HepG2 (cell line): ENCODE results near the gene CDK14. TPM values are rescaled to one million over a fixed set of nuclear protein-coding genes. Genes with fewer than 3 reads are reported as not detected.

Experiments used
- ATAC-seq: fragments of 200-7000 bp; cut with Tn5 transposase; 3 replicates; pipeline ENCODE4 v1.9.1; 2020; ENCODE audit warnings: mild to moderate bottlenecking, moderate library complexity
- BruUV-seq: library from RNA; stranded (reverse); fragments of 400-500 nt; replicated peaks from 2 replicates; lab custom pipeline; 2021; lab: Mats Ljungman, UMichigan
- CTCF ChIA-PET: fragments of 300-600 bp; formaldehyde crosslinking; extraction: SDS; loops from one replicate; lab custom pipeline; 2021; ENCODE audit warnings: low total read pairs, inconsistent platforms, low intra/inter-chr PET ratio; lab: Yijun Ruan, JAX
- POLR2A ChIA-PET: fragments of 350-600 bp; sonication (Branson Sonifier 250); formaldehyde crosslinking; loops from one replicate; lab custom pipeline; 2020; ENCODE audit warnings: antibody characterized with exemption, inconsistent platforms; lab: Yijun Ruan, JAX
- DNase-seq: peaks from one replicate; pipeline ENCODE4 v3.0.0-alpha.2; 2015; ENCODE audit warnings: low spot score
- FAIRE-seq: peaks from 3 replicates; lab custom pipeline; 2011; peaks lifted over from hg19 to GRCh38; lab: Jason Lieb, UNC
- H2AFZ ChIP-seq: one replicate; pipeline ENCODE4 v1.6.1; 2011; ENCODE audit warnings: low read length, inconsistent platforms
- H3K27ac ChIP-seq: fragments of 300-600 bp; 3 replicates; pipeline ENCODE4 v1.8.0; 2011; ENCODE audit warnings: mixed run types, mild to moderate bottlenecking, mixed read lengths, low read length, inconsistent platforms; ENCODE audit not compliant: insufficient read depth; ENCODE audit errors: extremely low read length
- H3K27me3 ChIP-seq, 2 experiments: fragments of 200-600 bp in 1 of 2; 2 replicates in 1 of 2; 3 replicates in 1 of 2; pipeline versions ENCODE4 v1.6.0 to v1.8.0; 2011; ENCODE audit warnings: low read length in 2 of 2, mild to moderate bottlenecking in 2 of 2, moderate library complexity in 2 of 2, inconsistent platforms in 1 of 2; ENCODE audit not compliant: insufficient read depth in 2 of 2, control insufficient read depth in 1 of 2
- H3K36me3 ChIP-seq, 2 experiments: fragments of 200-600 bp in 1 of 2; replicated peaks in 1 of 2; 2 replicates in 1 of 2; 3 replicates in 1 of 2; pipeline versions ENCODE4 v1.5.1 to v1.8.0; 2011; ENCODE audit warnings: low read length in 2 of 2, inconsistent platforms in 1 of 2; ENCODE audit not compliant: insufficient read depth in 2 of 2, control insufficient read depth in 1 of 2
- H3K4me1 ChIP-seq: 2 replicates; pipeline ENCODE4 v1.5.1; 2012; ENCODE audit warnings: low read length, inconsistent platforms; ENCODE audit not compliant: insufficient read depth
- H3K4me2 ChIP-seq: 2 replicates; pipeline ENCODE4 v1.6.0; 2011; ENCODE audit warnings: low read depth, low read length, inconsistent platforms
- H3K4me3 ChIP-seq, 3 experiments: fragments of 200-600 bp in 1 of 3; sonication (generic), shearing (Covaris generic) in 1 of 3; replicated peaks in 1 of 3; 2 replicates each; pipeline ENCODE4 v1.5.1; 2011 to 2016; ENCODE audit warnings: low read length in 3 of 3, inconsistent platforms in 2 of 3, low read depth in 2 of 3, mild to moderate bottlenecking in 2 of 3, control low read depth in 1 of 3, mixed read lengths in 1 of 3; ENCODE audit not compliant: insufficient read depth in 1 of 3
- H3K79me2 ChIP-seq: one replicate; pipeline ENCODE4 v1.6.1; 2011; ENCODE audit warnings: low read length, inconsistent platforms; ENCODE audit not compliant: insufficient read depth
- H3K9ac ChIP-seq: 2 replicates; pipeline ENCODE4 v1.6.0; 2011; ENCODE audit warnings: mild to moderate bottlenecking, low read depth, low read length, inconsistent platforms; ENCODE audit not compliant: insufficient read depth
- H3K9me3 ChIP-seq: 2 replicates; pipeline ENCODE4 v1.5.1; 2012; ENCODE audit warnings: mild to moderate bottlenecking, low read length
- H4K20me1 ChIP-seq: 2 replicates; pipeline ENCODE4 v1.6.0; 2011; ENCODE audit warnings: inconsistent platforms, mild to moderate bottlenecking, low read length, moderate library complexity; ENCODE audit not compliant: insufficient read depth
- ESRRA ChIP-seq: sonication (generic); formaldehyde crosslinking; IDR thresholded peaks from 2 replicates; pipeline ENCODE4 v1.5.1; 2020; ENCODE audit warnings: mild to moderate bottlenecking, low read depth, missing genetic modification reagents
- FOSL2 ChIP-seq: sonication (generic); formaldehyde crosslinking; IDR thresholded peaks from 2 replicates; pipeline ENCODE4 v1.4.0; 2020; ENCODE audit warnings: missing genetic modification reagents
- FOXP1 ChIP-seq, 2 experiments: fragments of 450-650 bp in 1 of 2; IDR thresholded peaks; 2 replicates each; pipeline ENCODE4 v1.6.1; 2017 to 2018; ENCODE audit warnings: antibody characterized with exemption in 1 of 2
- HNRNPUL1 ChIP-seq: fragments of 200-400 bp; formaldehyde crosslinking; IDR thresholded peaks from 2 replicates; pipeline ENCODE4 v1.6.1; 2017; ENCODE audit warnings: low read depth, mild to moderate bottlenecking, low read length, moderate library complexity
- HOMEZ ChIP-seq: IDR thresholded peaks from 2 replicates; pipeline ENCODE4 v1.6.1; 2016; ENCODE audit warnings: low read depth
- KAT8 ChIP-seq: IDR thresholded peaks from 2 replicates; pipeline ENCODE4 v1.6.1; 2016; ENCODE audit warnings: missing genetic modification reagents, missing compliant biosample characterization
- PRMT3 ChIP-seq: sonication (generic); formaldehyde crosslinking; IDR thresholded peaks from 2 replicates; pipeline ENCODE4 v1.8.1; 2022; ENCODE audit warnings: low read depth, mild to moderate bottlenecking, moderate library complexity, missing genetic modification reagents, borderline replicate concordance
- RFX3 ChIP-seq: IDR thresholded peaks from 2 replicates; pipeline ENCODE4 v1.6.1; 2016; ENCODE audit warnings: missing biosample characterization, missing genetic modification reagents
- SALL1 ChIP-seq: sonication (generic); formaldehyde crosslinking; IDR thresholded peaks from 2 replicates; pipeline ENCODE4 v1.8.0; 2022; ENCODE audit warnings: mild to moderate bottlenecking, missing genetic modification reagents
- THAP9 ChIP-seq: sonication (generic); formaldehyde crosslinking; IDR thresholded peaks from 2 replicates; pipeline ENCODE4; 2020; ENCODE audit warnings: missing genetic modification reagents, mild to moderate bottlenecking, borderline replicate concordance
- USF2 ChIP-seq, 2 experiments: sonication (generic) in 1 of 2; formaldehyde crosslinking in 1 of 2; IDR thresholded peaks; 2 replicates each; pipeline versions ENCODE4 v1.5.1 to v1.6.1; 2011 to 2020; ENCODE audit warnings: borderline replicate concordance in 1 of 2, low read depth in 1 of 2, low read length in 1 of 2, mild to moderate bottlenecking in 1 of 2, missing genetic modification reagents in 1 of 2, moderate library complexity in 1 of 2
- ZNF253 ChIP-seq: sonication (generic); formaldehyde crosslinking; IDR thresholded peaks from 2 replicates; pipeline ENCODE4 v1.8.0; 2022; ENCODE audit warnings: mild to moderate bottlenecking, missing genetic modification reagents, borderline replicate concordance
- ZNF329 ChIP-seq: sonication (generic); formaldehyde crosslinking; IDR thresholded peaks from 2 replicates; pipeline ENCODE4 v1.9.0; 2021; ENCODE audit warnings: low read depth, mild to moderate bottlenecking, missing genetic modification reagents
- ZNF335 ChIP-seq: sonication (generic); formaldehyde crosslinking; IDR thresholded peaks from 2 replicates; pipeline ENCODE4 v1.4.0; 2020; ENCODE audit warnings: missing genetic modification reagents
- ZNF768 ChIP-seq: sonication (generic); formaldehyde crosslinking; IDR thresholded peaks from 2 replicates; pipeline ENCODE4 v1.4.0; 2020; ENCODE audit warnings: missing genetic modification reagents
- ZNF776 ChIP-seq: sonication (generic); formaldehyde crosslinking; IDR thresholded peaks from 2 replicates; pipeline ENCODE4 v1.4.0; 2020; ENCODE audit warnings: mild to moderate bottlenecking, missing genetic modification reagents
- ZSCAN9 ChIP-seq: IDR thresholded peaks from 2 replicates; pipeline ENCODE4 v1.6.1; 2016; ENCODE audit warnings: borderline replicate concordance
- in situ Hi-C: cut with HindIII; loops from 2 replicates; pipeline ENCODE4 v1.10.0; 2017; ENCODE audit warnings: low pct_unique_long_range_greater_than_20kb; ENCODE audit not compliant: extremely low pct_ligation_motif_present
- intact Hi-C: fragments of 100-400 bp; cut with micrococcal nuclease; formaldehyde crosslinking; loops from one replicate; pipeline ENCODE4 v1.10.0; 2022; ENCODE audit not compliant: unreplicated experiment
- polyA plus RNA-seq, 8 experiments: library from polyadenylated mRNA; depleted of rRNA in 3 of 8; stranded (reverse) in 7 of 8; unstranded in 1 of 8; fragments of >200 nt; fragmentation: Illumina TruSeq in 4 of 8; extraction: Trizol in 4 of 8; gene quantifications; 2 replicates each; pipeline versions ENCODE4 v1.2.1 to v1.2.3, GENCODE V29; 2011 to 2016; ENCODE audit warnings: low read depth in 4 of 8, missing spikeins in 1 of 8, mixed read lengths in 1 of 8; ENCODE audit not compliant: insufficient read depth in 1 of 8
- total RNA-seq, 5 experiments: library from RNA; depleted of rRNA; stranded (reverse); fragments of >200 nt; fragmentation: Illumina TruSeq; extraction: Trizol; gene quantifications; 2 replicates each; pipeline ENCODE4 v1.2.3, GENCODE V29; 2016; ENCODE audit warnings: low read depth in 1 of 5

The CDK14 gene
- total and polyA plus RNA-seq, 2 of the 13 experiments (the other 11 are each of a cell fraction or from before 2014, with no cell fraction given): 0.26 to 0.71 TPM

- ATAC-seq: no peak
- no peaks in the 10 kb centered on the region for H3K4me1 ChIP-seq
- no peaks in the 10 kb centered on the region for H3K36me3 ChIP-seq
- no peaks in the 10 kb centered on the region for H3K79me2 ChIP-seq
- no peak overlapping the region for H3K4me2 ChIP-seq
- no peak overlapping the region for H3K4me3 ChIP-seq
- in situ Hi-C loops: no loop called here
- no peak overlapping the region for H3K9ac ChIP-seq
- intact Hi-C loops: no loop called here
- no peaks in the 10 kb centered on the region for H4K20me1 ChIP-seq
- TF ChIP-seq ESRRA (CRISPR knock-in tag): no peak
- TF ChIP-seq FOSL2: no peak
- no peak for TF ChIP-seq SALL1 (CRISPR knock-in tag)
- TF ChIP-seq THAP9 (CRISPR knock-in tag): no peak
- TF ChIP-seq ZNF768 (CRISPR knock-in tag): no peak
- no peak for TF ChIP-seq ZNF776 (CRISPR knock-in tag)
- TF ChIP-seq FOXP1 (IDR thresholded peaks at IDR 0.05): no peak
- TF ChIP-seq FOXP1 (CRISPR knock-in tag; IDR thresholded peaks at IDR 0.05): no peak
- no peak for TF ChIP-seq HOMEZ (CRISPR knock-in tag)
- TF ChIP-seq ZNF329 (CRISPR knock-in tag): no peak
- TF ChIP-seq KAT8 (CRISPR knock-in tag): no peak
- no peak for TF ChIP-seq PRMT3 (CRISPR knock-in tag)
- TF ChIP-seq USF2 (IDR thresholded peaks at IDR 0.05; ENCODE audit: low read depth, low read length): no peak
- TF ChIP-seq USF2 (CRISPR knock-in tag; IDR thresholded peaks at IDR 0.05; ENCODE audit: borderline replicate concordance): no peak
- no peak for TF ChIP-seq ZSCAN9 (CRISPR knock-in tag)
- TF ChIP-seq RFX3 (CRISPR knock-in tag): no peak
- no peak for TF ChIP-seq HNRNPUL1
- no peak for TF ChIP-seq ZNF335 (CRISPR knock-in tag)
- no peak for TF ChIP-seq ZNF253
- TF ChIP-seq, all 625 proteins: peak for 0
- peaks cover 5% of the 10 kb centered on the region; the same call in 1 of the 2 replicates for H3K9me3 ChIP-seq
- no peaks in the 10 kb centered on the region for H3K27me3 ChIP-seq
- H2AFZ ChIP-seq: no peak overlapping the region
- ChIA-PET CTCF (no interaction called here), POLR2A (no interaction called here)
- FAIRE-seq (no peak), DNase-seq (no peak)
- H3K27ac ChIP-seq: no peak overlapping the region
- no TSS peak for BruUV-seq
Measured at GRCh38 chr7:90843472-90843871, 247.4 kb downstream of the CDK14 start.
